Stimulated activated CD8-positive, alpha-beta memory T cell treated with anti-CD3 and anti-CD28 coated beads, Interleukin-7, amount 100 ng/mL, for 48 hours (primary cell): ENCODE measurements around the gene ARID5B.

Experiments
- DNase-seq, 2 donors: peaks; one replicate each; pipeline ENCODE4 v3.0.0-alpha.2; 2020; ENCODE audit warnings: low read depth in 1 of 2; ENCODE audit errors: extremely low read depth in 1 of 2

ARID5B gene

GRCh38 chr10:62131724-62132123, 230.2 kb downstream of the ARID5B start:
- DNase-seq: no peak

DNA sequence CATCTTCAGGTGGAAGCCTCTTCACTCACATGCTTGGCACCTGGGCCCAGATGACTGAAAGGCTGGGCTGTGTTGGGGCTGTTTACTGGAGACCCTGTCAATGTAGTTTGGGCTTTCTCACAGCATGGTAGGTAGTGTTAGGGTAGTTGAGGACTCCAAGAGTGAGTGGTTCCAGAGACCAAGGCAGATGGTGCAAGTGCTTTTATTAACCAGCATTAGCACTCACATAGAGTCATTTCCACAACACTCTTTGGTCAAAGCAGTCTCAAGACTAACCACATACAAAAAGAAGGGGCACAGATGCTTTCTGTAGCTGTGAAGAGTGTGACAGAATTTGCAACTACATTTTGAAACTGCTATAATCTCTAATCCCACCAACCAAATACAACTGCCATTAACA, 232.1 kb downstream of the ARID5B start:
- DNase-seq: no peak

DNA sequence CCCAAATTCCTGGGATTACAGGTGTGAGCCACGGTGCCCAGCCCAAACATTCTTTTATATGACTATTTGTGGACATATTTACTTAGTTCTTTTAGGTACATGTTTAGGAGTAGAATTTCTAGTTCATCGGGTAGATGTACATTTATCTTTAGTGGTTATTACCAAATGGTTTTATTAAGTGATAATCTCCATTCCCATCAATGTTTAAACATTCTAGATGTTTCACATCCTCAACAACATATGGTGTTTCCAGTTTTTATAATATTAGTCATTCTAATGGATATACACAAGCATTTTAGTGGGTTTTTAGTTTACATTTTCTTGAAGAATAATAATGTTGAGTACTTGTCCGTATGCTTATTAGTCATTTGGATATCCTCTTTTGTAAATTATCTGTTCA, 235.4 kb downstream of the ARID5B start:
- DNase-seq: no peak
